Esophagus muscularis mucosa (tissue), 4 donors: ENCODE data around the gene FAM117B.

Experiments
- CTCF ChIP-seq, 3 experiments: fragments of 200-600 bp in 2 of 3; fragments of 450-650 bp in 1 of 3; sonication (generic) in 2 of 3; IDR thresholded peaks; one replicate each; pipeline ENCODE4 v1.5.1; 2017 to 2019; ENCODE audit warnings: antibody characterized with exemption in 3 of 3, mild to moderate bottlenecking in 2 of 3, moderate library complexity in 1 of 3
- EP300 ChIP-seq: sonication (generic); formaldehyde crosslinking; IDR thresholded peaks from one replicate; pipeline ENCODE4 v1.6.1; 2017; ENCODE audit warnings: antibody characterized with exemption
- POLR2A ChIP-seq: fragments of 450-650 bp; IDR thresholded peaks from one replicate; pipeline ENCODE4 v1.6.1; 2017; ENCODE audit warnings: antibody characterized with exemption, moderate library complexity, mild to moderate bottlenecking, low read depth
- POLR2AphosphoS5 ChIP-seq, 2 donors: sonication (generic); formaldehyde crosslinking; IDR thresholded peaks; one replicate each; pipeline ENCODE4 v1.6.1; 2017; ENCODE audit warnings: antibody characterized with exemption in 2 of 2

- no peak for TF ChIP-seq POLR2AphosphoS5 (IDR thresholded peaks at IDR 0.05)
- no peak for TF ChIP-seq POLR2A
- no peak for TF ChIP-seq CTCF (IDR thresholded peaks at IDR 0.05)
- TF ChIP-seq EP300, result no peak
Observed at GRCh38 chr2:202636213-202636513, 1.4 kb downstream of the FAM117B start.
